GM21529 (cell line): ENCODE data around the gene TICAM2.

ENCODE experiments used
- ATAC-seq: cut with Tn5 transposase; IDR thresholded peaks from one replicate; pipeline ENCODE4 v1.9.1; 2021; ENCODE audit not compliant: unreplicated experiment

The TICAM2 gene

DNA sequence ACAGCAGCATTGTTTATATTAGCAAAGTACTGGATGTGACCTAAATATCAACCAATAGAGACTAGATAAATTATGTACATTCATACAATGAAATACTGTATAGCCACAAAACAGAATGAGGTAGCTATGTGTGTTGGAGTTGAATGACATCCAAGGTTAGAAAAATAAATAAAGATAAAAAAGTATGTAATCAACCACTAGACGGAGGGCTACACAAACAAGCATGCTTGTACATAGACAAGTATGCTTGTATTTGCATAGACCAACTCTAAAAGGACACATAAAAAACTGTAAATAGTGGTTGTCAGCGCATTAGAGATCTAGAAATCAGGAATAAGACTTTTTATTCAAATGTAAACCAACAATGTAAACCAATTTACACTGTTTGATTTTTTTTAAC lies 60.7 kb downstream of the TICAM2 start:
- ATAC-seq, result no peak

DNA sequence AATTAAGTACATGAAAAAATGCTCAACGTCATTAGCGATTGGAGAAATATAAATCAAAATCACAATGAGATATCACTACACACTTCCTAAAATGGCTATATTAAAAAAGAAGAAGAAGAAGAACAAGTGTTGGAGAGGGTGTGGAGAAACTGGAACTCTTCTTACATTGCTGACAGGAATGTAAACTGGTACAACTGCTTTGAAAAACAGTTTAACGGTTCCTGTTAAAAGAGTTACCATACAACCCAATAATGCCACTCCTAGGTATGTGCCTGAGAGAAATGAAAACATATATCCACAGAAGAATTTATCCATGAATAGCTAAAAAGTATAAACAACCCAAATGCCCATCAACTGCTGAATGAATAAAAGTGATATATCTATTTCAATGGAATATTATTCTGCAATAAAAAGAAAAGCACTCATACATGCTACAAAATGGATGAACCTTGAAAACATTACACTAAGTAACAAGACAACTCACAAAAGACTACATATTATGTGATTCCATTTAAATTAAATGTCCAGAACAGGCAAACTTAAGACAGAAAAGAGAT lies 66.7 kb downstream of the TICAM2 start:
- ATAC-seq, result no peak

DNA sequence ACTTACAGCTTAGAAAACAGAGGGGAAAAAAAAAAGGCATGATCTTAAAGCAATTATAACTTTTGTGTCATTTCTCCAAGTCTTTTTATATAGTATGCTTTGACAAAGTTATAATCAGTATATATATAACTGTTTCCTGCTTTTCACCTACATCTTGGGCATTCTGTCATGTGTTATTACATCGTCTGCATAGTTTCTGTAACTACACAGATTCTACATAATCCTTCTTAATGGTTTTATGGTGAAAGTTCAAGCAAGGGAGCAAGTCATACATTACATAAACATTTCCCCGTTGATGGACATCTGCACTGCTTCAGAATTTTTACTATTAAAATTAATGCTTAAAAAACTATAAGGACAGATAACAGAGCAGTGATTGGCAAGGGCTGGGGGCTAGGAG lies 69.8 kb downstream of the TICAM2 start:
- no peak for ATAC-seq

DNA sequence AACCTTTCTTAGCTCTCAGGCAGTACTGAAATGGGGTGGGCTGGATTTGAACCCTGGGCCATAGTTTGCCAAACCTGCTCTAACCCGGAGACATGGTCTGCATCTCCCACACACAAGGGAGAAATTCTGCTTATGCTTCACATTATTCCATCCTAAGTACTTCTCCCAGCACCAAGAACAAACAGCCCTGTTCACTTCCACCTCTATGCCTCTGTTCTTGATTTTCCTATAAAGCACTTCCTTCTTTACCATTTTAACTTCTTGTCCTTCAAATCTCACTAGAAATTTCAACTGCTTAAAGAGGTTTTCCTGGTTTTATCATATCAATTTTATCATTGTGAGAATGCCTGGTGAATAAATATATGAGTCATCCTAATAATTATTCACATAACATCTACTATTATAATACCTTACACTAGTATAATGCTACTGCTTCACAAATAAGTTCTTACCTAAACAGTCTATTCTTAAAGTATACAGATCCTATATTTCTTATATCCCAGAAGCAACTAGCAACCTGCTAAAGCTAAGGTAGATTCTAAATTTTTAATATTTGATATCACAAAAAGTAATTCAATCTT lies 70.4 kb downstream of the TICAM2 start:
- ATAC-seq, result no peak

DNA sequence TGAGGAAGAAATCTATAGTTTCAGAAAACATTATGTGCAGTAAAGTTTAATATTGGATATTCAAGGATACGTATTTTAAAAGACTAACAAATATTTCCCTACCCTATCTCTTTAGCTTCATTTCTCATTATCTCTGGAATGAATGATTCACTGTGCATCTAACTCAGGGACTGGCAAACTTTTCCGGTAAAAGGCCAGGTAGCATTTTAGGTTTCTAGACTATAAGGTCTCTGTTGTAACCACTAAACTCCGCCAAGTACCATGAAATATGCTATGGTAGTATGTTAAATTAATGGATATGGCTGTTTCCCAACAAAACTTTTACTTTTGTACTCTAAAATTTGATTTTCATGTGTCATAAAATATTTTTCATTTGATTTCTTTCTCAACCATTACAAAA lies 70.9 kb downstream of the TICAM2 start:
- ATAC-seq, result no peak

DNA sequence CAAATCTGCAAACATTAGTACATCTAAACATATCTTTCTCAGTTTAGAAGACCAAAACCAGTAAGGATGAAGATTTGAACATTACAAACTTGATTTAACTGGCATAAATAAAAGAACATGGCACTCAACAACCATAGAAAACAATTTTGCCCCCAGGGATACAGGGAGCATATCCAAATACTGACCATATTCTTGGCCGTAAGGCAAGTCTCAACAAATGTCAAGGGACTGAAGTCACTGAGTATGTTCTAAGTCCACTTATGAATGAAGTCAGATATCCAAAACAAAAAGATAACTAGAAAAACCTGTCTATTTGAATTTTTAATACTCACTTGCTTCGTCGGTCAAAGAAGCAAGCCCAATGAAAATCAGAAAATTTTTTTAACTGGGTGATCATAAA lies 71.9 kb downstream of the TICAM2 start:
- ATAC-seq, result no peak
